NCI-H2196 treated with DMSO at 0.1 percent for 48 hours (cell line): ENCODE results near the gene SLC2A4.

Experiments used
- DNase-seq: peaks from one replicate; lab custom pipeline; 2025; ENCODE audit not compliant: unreplicated experiment; lab: John Stamatoyannopoulos, UW

Gene SLC2A4

GRCh38 chr17:7296189-7296861 is 14.8 kb downstream of the SLC2A4 start:
- DNase-seq, result peak; percentile 40

- no peak for DNase-seq
Observed at GRCh38 chr17:7304179-7304578, 22.7 kb downstream of the SLC2A4 start.

DNA sequence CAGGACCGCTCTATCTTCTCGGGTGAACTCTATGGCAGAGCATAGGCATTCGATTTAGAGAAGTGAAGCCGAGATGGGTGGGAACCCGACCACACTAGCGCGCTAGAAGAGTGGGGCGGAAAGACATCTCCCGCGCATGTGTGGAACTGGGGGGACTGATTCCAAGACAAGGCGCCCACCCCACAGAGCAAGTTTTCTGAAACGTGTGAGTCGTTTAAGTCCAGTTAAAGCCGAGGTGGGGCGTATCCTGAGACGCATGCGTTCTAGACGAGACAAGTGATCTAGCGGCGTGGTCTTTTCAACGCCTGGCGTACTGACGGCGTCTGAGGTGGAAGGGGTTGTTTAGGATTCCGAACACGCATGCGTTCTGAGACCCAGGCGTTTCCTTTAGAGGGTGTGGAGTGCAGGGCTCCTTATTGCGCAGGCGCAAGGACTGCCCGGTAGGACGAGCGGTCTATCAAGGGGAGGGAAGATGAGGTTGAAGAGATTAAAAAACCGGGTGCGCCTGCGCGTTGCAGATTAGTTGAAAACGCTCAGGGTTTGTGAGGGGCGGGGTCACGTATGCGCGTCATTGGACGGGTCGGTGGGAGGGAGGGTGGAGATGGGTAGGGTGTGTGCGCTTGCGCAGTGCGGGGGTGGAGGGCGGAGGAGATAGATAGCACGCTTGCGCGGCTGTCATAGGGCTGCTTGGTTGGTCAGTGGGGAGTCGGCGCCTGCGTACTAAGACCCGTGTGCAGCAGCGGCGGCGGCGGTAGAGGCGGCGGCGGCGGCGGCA is 25.6 kb downstream of the SLC2A4 start, which contains the start of gene EIF5A:
Gene EIF5A (plus strand): TSS at position 718 of the 775 bp plus-strand sequence. CDS start 2,008 bp downstream, outside the sequence.
- peak; percentile 97 for DNase-seq

DNA sequence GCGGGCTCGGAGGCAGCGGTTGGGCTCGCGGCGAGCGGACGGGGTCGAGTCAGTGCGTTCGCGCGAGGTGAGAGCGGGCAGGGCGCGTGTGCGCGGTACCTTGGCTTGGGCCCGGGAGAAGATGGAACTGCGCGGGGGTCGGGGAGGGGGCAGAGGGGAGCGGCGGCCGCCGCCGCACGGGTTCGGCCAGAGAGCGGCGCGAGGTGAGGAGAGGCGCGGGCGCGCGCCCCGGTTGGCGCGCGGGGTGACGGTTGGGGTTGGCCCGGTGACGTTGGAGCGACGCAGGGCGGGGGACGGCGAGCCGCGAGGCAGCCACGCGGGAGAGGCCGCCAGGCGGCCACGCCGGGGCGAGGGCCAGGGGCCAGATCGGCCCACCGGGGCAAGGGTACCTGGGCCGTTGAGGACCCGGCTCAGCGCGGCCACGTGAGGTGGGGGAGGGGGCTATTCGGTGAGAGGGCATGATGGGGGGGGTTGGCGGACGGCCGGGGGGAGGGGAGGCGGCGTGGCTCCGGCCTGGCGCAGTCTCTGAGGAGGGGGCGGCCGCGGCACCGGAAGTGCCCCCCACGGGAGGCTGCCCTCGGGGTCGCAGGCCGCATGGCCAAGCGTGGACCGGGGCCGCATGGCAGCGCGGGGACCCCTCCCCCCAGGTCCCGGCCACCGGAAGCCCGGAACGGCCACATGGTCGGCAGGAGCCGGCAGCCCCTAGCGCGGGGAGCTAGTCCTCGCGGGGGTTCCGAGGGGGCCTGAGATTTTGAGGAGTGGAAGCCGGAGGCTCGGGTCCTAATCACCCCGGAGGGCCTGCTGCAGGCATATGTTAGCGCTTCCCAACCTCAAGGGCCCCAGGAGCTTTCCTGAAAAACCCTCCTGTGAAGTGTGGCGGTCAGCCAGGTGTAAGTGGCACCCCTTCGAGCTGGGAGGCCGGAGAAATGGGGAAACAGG is 26.4 kb downstream of the SLC2A4 start:
- no peak for DNase-seq

DNA sequence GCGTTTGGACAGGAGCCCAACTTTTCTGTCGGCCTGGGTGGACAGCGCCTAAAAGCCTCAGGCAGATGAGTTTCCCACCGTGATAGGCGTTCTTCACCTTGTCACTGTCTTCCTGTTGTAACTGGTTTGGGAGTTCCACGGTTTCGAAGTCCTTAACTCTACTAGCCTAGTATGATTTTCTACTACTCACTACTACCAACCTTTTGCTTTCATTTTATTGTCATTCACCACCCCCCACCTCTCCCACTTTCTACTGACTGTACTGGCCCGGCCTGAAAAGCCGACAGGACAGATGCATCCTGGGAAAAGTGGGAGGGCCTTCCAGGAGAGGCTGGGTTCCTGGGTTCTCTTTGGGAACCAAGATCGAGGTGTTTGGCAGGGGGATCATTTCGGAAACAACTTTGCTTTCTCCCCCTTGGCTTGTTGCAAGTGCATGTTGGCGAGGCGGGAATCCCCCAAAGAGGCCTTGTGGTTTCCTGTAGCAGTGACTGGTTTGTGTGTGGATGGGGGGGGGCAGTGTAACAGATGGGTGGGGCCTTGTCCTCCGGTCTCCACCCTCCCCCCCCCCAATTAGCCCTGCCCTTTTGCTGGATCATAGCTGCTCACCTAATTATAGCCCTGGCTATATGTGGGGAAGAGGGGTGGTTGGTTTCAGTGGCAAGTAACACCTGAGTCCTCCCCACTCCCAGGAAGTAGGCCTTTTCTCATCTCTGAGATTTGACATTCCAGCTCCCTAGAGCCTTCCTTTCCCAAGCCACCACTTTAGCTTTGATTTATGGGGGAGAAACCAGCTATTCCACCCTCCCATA is 27.3 kb downstream of the SLC2A4 start:
- DNase-seq, result peak; percentile 42

- DNase-seq, result no peak
Observed at GRCh38 chr17:7309628-7310027, 28.1 kb downstream of the SLC2A4 start.

GRCh38 chr17:7311110-7311705 is 29.7 kb downstream of the SLC2A4 start:
- no peak for DNase-seq

DNA sequence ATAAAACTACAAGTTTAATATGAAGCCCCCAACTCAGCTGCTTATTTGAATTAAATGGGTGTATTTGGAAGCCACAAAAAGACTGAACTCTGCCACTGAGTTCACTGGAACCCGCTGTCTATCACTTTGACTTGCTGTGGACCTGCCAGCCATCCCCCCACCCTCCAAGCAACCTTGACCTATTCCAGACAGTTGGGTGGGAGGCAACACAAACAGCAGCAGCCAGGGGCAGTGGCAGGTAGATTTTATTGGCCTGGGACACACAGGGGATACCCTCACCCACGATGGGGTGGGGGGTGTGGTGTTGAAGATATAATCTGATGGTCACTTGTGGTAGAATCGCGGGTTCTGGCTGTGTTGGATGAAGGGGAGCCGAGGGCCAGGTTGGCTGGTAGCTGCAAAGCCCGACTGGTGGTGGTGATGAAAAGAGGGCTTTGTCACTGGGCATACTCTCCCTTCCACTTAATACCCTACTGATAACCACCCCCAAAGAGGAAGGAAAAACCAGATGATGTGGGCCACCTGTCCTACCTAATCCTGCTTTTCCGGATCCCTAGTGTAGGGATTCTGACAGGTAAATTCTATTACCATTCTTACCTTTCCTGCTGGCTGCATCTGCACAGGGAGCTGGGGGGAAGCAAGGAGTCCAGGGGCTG is 31.0 kb downstream of the SLC2A4 start:
- no peak for DNase-seq

GRCh38 chr17:7313088-7313889 is 31.8 kb downstream of the SLC2A4 start:
- DNase-seq, result no peak

DNA sequence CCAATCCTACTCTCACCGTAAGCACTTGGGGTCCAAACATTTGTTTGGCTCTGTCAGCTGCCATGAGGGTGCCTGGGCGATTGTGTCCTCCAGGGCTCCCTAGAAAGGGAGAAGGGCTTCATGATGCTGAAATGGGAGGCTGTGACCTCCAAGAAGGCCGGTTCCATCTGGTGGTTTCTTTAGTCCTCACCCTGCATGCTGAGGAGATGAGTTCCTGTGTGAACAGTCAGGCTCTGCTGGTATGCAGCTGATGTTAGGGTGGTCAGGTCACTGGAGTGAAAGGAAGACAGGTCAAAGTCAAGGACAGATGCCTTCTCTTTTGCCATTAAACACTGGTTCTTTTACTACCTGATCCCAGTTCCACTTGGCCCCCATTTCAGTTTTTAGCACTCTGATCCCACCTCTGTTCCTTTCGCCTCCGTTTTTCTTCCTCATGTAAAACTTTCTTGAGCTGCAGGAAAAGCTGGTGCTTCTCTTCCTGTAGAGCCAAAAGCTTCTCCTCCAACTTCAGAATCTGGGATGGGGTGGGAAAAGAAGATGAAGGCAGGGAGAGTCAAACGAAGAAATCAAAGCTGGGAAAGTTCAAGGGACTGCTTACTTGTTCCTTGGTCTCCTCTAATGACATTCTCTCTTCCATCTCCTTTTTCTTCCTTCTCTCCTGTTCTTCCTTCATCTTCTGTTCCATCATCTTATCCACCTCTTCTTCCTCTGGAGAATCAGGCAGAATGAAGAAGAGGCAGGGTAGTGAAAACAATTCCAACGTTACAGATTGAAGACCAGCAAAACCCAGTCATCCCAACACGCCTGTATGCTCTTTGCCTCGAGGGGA is 32.6 kb downstream of the SLC2A4 start:
- DNase-seq, result no peak

GRCh38 chr17:7314719-7315569 is 33.4 kb downstream of the SLC2A4 start, which contains the start of gene GPS2:
Gene GPS2, minus strand, starts transcription at chr17:7315360. Its CDS starts 308 bp downstream, at chr17:7315052.
- DNase-seq, result peak; percentile 17

DNA sequence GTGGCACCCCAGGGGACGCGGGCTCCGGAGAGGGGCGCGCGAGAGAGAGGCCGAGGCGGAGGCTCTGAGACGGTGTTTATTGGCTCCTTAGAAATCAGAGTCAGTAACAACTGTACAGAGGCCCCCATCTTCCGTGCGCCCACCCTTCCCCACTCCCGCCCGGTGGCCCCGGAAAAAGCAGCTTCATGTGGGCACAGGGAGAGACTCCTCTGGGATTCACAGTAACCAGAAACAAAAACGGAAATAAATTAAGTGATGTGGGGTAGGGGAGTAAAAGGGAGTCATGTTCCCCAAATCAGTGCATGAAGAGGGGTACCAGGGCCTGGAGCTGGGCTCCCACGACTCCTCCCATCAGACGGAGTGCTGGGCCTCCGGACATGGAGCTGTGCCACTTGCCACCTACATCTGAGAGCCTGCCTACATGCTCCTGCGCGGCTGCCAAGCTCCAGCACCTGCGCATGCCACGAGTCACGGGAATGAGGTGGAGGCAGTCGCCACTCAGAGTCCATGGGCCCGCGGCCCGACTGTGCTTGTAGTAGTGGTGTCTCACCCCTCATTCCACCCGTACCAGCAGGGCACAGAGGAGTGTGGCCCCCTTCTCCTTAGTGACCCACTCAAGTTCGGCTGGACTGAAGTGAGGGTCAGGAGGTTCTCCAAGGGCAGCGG is 34.2 kb downstream of the SLC2A4 start:
- DNase-seq, result no peak

GRCh38 chr17:7317161-7317803 is 35.8 kb downstream of the SLC2A4 start:
- no peak for DNase-seq

- DNase-seq, result no peak
Observed at GRCh38 chr17:7318121-7318860, 36.8 kb downstream of the SLC2A4 start.

- no peak for DNase-seq
Observed at GRCh38 chr17:7321466-7321865, 39.9 kb downstream of the SLC2A4 start.
